GM23338 (cell line): ENCODE measurements around the gene DDR2. TPM values are rescaled to one million over a fixed set of nuclear protein-coding genes. Genes with fewer than 3 reads are reported as not detected.

Source experiments
- ATAC-seq: fragments of 200-7000 bp; cut with Tn5 transposase; 3 replicates; pipeline ENCODE4 v1.9.1; 2020
- DNase-seq: peaks from one replicate; pipeline ENCODE4 v3.0.0-alpha.2; 2015; ENCODE audit warnings: low spot score
- H2AFZ ChIP-seq: fragments of 200-600 bp; sonication (generic); 2 replicates; pipeline ENCODE4 v1.8.0; 2016; ENCODE audit warnings: antibody characterized with exemption, mild to moderate bottlenecking, moderate library complexity
- H3F3A ChIP-seq: fragments of 200-600 bp; sonication (generic); replicated peaks from 2 replicates; pipeline ENCODE4 v1.8.0; 2017; ENCODE audit warnings: antibody characterized with exemption, mixed run types, low read depth
- H3K27ac ChIP-seq: fragments of 200-600 bp; sonication (generic); 2 replicates; pipeline ENCODE4 v1.6.1; 2016; ENCODE audit warnings: low read depth
- H3K27me3 ChIP-seq: fragments of 200-600 bp; sonication (generic); 2 replicates; pipeline ENCODE4 v1.8.0; 2016; ENCODE audit warnings: mild to moderate bottlenecking, mixed run types, moderate library complexity; ENCODE audit not compliant: insufficient read depth
- H3K36me3 ChIP-seq: fragments of 200-600 bp; sonication (generic); 2 replicates; pipeline ENCODE4 v1.8.0; 2016; ENCODE audit warnings: mild to moderate bottlenecking; ENCODE audit not compliant: insufficient read depth
- H3K4me1 ChIP-seq: fragments of 200-600 bp; sonication (generic); 2 replicates; pipeline ENCODE4 v1.8.0; 2016; ENCODE audit warnings: mild to moderate bottlenecking, moderate library complexity; ENCODE audit not compliant: insufficient read depth
- H3K4me2 ChIP-seq: fragments of 200-600 bp; sonication (generic); 2 replicates; pipeline ENCODE4 v1.7.1; 2017; ENCODE audit warnings: mixed run types
- H3K4me3 ChIP-seq: fragments of 200-600 bp; sonication (generic); 2 replicates; pipeline ENCODE4 v1.6.1; 2016; ENCODE audit warnings: mixed run types
- H3K79me2 ChIP-seq: fragments of 200-600 bp; sonication (generic); replicated peaks from 2 replicates; pipeline ENCODE4 v1.8.0; 2017; ENCODE audit warnings: mild to moderate bottlenecking; ENCODE audit not compliant: insufficient read depth
- H3K9me2 ChIP-seq: fragments of 200-600 bp; sonication (generic); 2 replicates; pipeline ENCODE4 v1.8.0; 2017; ENCODE audit not compliant: insufficient read depth
- H4K20me1 ChIP-seq: fragments of 200-600 bp; sonication (generic); replicated peaks from 2 replicates; pipeline ENCODE4 v1.8.0; 2017; ENCODE audit warnings: mild to moderate bottlenecking; ENCODE audit not compliant: insufficient read depth
- H3K27ac Mint-ChIP-seq: 2 replicates; pipeline ENCODE4 v1.8.0; 2020; ENCODE audit warnings: inconsistent platforms, mild to moderate bottlenecking, moderate library complexity, mixed read lengths
- H3K27me3 Mint-ChIP-seq: 3 replicates; pipeline ENCODE4 v1.8.0; 2022; ENCODE audit warnings: low read depth, mild to moderate bottlenecking, moderate library complexity, mixed read lengths, inconsistent platforms; ENCODE audit not compliant: insufficient read depth, poor library complexity
- H3K36me3 Mint-ChIP-seq: 3 replicates; pipeline ENCODE4 v1.8.0; 2021; ENCODE audit warnings: low read depth, mild to moderate bottlenecking, inconsistent platforms, moderate library complexity, mixed read lengths
- H3K4me1 Mint-ChIP-seq: 3 replicates; pipeline ENCODE4 v1.8.0; 2020; ENCODE audit warnings: mild to moderate bottlenecking, inconsistent platforms, mixed read lengths
- H3K4me3 Mint-ChIP-seq: 3 replicates; pipeline ENCODE4 v1.8.0; 2021; ENCODE audit warnings: moderate library complexity, mild to moderate bottlenecking, inconsistent platforms, mixed read lengths
- H3K9me3 Mint-ChIP-seq: 3 replicates; pipeline ENCODE4 v1.8.0; 2020; ENCODE audit warnings: moderate library complexity, mild to moderate bottlenecking, inconsistent platforms, mixed read lengths
- EZH2 ChIP-seq: fragments of 200-600 bp; sonication (generic); IDR thresholded peaks from one replicate; pipeline ENCODE4 v1.8.0; 2017; ENCODE audit warnings: antibody characterized with exemption, mild to moderate bottlenecking, low read depth; ENCODE audit not compliant: unreplicated experiment
- ZNF331 ChIP-seq: fragments of 250-450 bp; sonication (Bioruptor Pico); IDR thresholded peaks from 2 replicates; pipeline ENCODE4 v1.5.0; 2020; ENCODE audit warnings: low read depth, mild to moderate bottlenecking, moderate library complexity
- polyA plus RNA-seq: library from polyadenylated mRNA; unstranded; fragments of >200 nt; fragmentation: Nextera tagmentation; extraction: Ambion mirVana; gene quantifications from 2 replicates; pipeline ENCODE4 v1.2.1, GENCODE V29; 2016
- total RNA-seq: library from RNA; depleted of rRNA; stranded (reverse); fragments of >200 nt; shearing (Covaris generic); gene quantifications from 2 replicates; pipeline ENCODE4 v1.2.3, GENCODE V29; 2014
- TF ChIP-seq, protein P1 (sequence below): fragments of 250-450 bp; sonication (Bioruptor Pico); IDR thresholded peaks from 2 replicates; pipeline ENCODE4 v1.5.0; 2020; ENCODE audit warnings: mild to moderate bottlenecking, moderate library complexity

DDR2 gene
- total and polyA plus RNA-seq, 2 experiments from 2014 or later, result 0.66 to 1.8 TPM

DNA sequence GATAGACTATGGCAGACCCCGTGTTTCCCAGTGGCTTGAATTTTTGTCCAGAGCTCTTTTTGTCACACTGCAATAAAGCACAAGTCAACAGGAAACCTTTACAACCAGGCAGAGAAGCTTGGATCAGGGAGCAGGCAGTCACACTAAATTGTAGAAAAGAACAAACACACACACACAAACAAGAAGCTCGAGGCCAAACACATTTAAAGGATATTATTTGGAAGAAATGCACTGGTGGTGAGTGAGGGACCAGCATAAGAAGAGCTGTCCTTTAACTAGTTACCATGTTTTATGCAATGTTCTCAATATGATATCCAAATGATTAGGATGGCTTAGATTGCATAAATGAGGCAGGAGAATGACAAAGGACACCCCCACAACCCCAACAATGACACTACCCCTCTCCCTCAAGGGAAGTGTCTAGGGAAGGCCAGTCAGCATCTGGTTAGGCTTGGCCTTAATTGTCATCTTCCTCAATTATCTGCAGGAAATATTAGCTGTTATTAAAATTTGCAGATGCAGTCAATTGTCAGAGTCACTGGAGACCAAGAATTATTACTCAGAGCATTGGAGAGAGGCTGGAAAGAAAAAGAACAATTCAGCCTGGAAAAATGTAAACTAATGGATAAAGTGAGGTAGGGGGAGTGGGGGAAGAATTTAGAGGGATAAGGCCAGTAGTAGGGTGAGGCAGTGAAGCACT is 35.3 kb downstream of the DDR2 start (continued):
- TF ChIP-seq, protein P1, sequence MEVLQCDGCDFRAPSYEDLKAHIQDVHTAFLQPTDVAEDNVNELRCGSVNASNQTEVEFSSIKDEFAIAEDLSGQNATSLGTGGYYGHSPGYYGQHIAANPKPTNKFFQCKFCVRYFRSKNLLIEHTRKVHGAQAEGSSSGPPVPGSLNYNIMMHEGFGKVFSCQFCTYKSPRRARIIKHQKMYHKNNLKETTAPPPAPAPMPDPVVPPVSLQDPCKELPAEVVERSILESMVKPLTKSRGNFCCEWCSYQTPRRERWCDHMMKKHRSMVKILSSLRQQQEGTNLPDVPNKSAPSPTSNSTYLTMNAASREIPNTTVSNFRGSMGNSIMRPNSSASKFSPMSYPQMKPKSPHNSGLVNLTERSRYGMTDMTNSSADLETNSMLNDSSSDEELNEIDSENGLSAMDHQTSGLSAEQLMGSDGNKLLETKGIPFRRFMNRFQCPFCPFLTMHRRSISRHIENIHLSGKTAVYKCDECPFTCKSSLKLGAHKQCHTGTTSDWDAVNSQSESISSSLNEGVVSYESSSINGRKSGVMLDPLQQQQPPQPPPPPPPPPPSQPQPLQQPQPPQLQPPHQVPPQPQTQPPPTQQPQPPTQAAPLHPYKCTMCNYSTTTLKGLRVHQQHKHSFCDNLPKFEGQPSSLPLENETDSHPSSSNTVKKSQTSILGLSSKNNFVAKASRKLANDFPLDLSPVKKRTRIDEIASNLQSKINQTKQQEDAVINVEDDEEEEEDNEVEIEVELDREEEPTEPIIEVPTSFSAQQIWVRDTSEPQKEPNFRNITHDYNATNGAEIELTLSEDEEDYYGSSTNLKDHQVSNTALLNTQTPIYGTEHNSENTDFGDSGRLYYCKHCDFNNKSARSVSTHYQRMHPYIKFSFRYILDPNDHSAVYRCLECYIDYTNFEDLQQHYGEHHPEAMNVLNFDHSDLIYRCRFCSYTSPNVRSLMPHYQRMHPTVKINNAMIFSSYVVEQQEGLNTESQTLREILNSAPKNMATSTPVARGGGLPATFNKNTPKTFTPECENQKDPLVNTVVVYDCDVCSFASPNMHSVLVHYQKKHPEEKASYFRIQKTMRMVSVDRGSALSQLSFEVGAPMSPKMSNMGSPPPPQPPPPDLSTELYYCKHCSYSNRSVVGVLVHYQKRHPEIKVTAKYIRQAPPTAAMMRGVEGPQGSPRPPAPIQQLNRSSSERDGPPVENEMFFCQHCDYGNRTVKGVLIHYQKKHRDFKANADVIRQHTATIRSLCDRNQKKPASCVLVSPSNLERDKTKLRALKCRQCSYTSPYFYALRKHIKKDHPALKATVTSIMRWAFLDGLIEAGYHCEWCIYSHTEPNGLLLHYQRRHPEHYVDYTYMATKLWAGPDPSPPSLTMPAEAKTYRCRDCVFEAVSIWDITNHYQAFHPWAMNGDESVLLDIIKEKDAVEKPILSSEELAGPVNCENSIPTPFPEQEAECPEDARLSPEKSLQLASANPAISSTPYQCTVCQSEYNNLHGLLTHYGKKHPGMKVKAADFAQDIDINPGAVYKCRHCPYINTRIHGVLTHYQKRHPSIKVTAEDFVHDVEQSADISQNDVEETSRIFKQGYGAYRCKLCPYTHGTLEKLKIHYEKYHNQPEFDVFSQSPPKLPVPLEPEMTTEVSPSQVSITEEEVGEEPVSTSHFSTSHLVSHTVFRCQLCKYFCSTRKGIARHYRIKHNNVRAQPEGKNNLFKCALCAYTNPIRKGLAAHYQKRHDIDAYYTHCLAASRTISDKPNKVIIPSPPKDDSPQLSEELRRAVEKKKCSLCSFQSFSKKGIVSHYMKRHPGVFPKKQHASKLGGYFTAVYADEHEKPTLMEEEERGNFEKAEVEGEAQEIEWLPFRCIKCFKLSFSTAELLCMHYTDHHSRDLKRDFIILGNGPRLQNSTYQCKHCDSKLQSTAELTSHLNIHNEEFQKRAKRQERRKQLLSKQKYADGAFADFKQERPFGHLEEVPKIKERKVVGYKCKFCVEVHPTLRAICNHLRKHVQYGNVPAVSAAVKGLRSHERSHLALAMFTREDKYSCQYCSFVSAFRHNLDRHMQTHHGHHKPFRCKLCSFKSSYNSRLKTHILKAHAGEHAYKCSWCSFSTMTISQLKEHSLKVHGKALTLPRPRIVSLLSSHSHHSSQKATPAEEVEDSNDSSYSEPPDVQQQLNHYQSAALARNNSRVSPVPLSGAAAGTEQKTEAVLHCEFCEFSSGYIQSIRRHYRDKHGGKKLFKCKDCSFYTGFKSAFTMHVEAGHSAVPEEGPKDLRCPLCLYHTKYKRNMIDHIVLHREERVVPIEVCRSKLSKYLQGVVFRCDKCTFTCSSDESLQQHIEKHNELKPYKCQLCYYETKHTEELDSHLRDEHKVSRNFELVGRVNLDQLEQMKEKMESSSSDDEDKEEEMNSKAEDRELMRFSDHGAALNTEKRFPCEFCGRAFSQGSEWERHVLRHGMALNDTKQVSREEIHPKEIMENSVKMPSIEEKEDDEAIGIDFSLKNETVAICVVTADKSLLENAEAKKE (CRISPR knock-in tag), result no peak
- TF ChIP-seq ZNF331, result no peak

DNA sequence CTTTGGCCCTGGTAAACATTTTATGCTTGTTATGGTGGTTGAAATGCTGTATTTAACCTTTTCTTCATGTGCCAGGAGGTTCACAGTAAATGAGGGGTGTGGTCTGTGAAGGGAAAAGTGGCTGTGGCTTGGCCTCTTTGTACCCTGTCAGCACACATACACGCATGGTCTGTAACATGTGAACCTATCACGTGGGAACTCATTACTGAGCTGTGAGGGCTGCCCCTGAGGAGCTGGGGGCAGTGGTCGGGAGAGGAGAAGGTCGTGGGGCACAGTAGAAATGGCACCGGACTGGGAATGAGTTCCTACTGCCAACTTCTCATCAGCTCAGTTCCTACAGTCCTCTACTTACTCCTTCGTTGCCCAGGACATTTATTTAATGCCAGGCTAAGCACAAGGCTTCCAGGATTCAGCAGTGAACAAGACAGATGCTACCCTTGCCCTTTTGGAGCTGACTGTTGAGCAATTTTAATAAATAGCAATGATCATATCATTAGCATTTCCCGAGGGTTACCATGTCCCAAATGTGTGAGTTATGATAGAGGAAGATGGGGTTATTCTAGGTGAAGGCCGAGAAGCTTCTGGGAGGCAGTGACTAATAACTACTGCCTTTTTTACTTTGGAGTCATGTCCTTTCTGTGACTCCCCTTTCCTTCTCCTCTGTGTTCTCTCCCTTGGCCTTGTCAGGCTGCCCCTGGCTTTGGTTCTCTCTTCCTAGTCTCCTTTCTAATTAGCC is 38.8 kb downstream of the DDR2 start:
- Histone ChIP-seq H4K20me1 (no peaks in the 10 kb centered on the region), H3K36me3 (no peaks in the 10 kb centered on the region), H3K9me2 (no peaks in the 10 kb centered on the region), H3K4me3 (no peak overlapping the region), H3K27me3 (no peaks in the 10 kb centered on the region), H2AFZ (no peak overlapping the region), H3K4me1 (no peaks in the 10 kb centered on the region), H3K27ac (no peak overlapping the region), H3F3A (no peaks in the 10 kb centered on the region), H3K79me2 (no peaks in the 10 kb centered on the region), H3K4me2 (no peak overlapping the region)
- no peaks in the 10 kb centered on the region for H3K9me3 Mint-ChIP-seq
- H3K4me1 Mint-ChIP-seq, result no peaks in the 10 kb centered on the region
- no peaks in the 10 kb centered on the region for H3K27me3 Mint-ChIP-seq
- H3K4me3 Mint-ChIP-seq, result no peak overlapping the region
- H3K36me3 Mint-ChIP-seq, result no peaks in the 10 kb centered on the region
- DNase-seq (no peak), ATAC-seq (no peak)
- no peak overlapping the region for H3K27ac Mint-ChIP-seq
- TF ChIP-seq, protein P1 (CRISPR knock-in tag), result no peak
- no peak for TF ChIP-seq EZH2
